IMR-90 (cell line): ENCODE results near the gene ANKHD1. TPM values are rescaled to one million over a fixed set of nuclear protein-coding genes. Genes with fewer than 3 reads are reported as not detected.

Source experiments
- ATAC-seq: fragments of 200-7000 bp; cut with Tn5 transposase; 2 replicates; pipeline ENCODE4 v1.9.1; 2020; ENCODE audit warnings: low read depth, mild to moderate bottlenecking, moderate library complexity
- BruUV-seq: library from RNA; stranded (reverse); fragments of 400-500 nt; replicated peaks from 2 replicates; lab custom pipeline; 2021; lab: Mats Ljungman, UMichigan
- CTCF ChIA-PET: fragments of 300-600 bp; formaldehyde crosslinking; extraction: SDS; loops from one replicate; lab custom pipeline; 2021; ENCODE audit warnings: antibody characterized with exemption; lab: Yijun Ruan, JAX
- POLR2A ChIA-PET: fragments of 300-600 bp; sonication (Branson Sonifier 250); formaldehyde crosslinking; loops from one replicate; lab custom pipeline; 2022; ENCODE audit warnings: antibody characterized with exemption; ENCODE audit not compliant: unreplicated experiment; lab: Charles Lee
- DNase-seq: peaks from one replicate; pipeline ENCODE4 v3.0.0; 2013
- H2AFZ ChIP-seq: replicated peaks from 2 replicates; pipeline ENCODE3; 2013; ENCODE audit warnings: low read length, mild to moderate bottlenecking; ENCODE audit not compliant: poor library complexity
- H2AK5ac ChIP-seq: 2 replicates; pipeline ENCODE4 v1.6.1; 2013; ENCODE audit warnings: low read depth, low read length, inconsistent platforms
- H2AK9ac ChIP-seq: replicated peaks from 2 replicates; pipeline ENCODE3; 2013; ENCODE audit warnings: mild to moderate bottlenecking, low read depth, low read length, moderate library complexity; ENCODE audit not compliant: poor library complexity
- H2BK120ac ChIP-seq: 2 replicates; pipeline ENCODE4 v1.6.1; 2013; ENCODE audit warnings: low read depth, low read length, inconsistent platforms
- H2BK15ac ChIP-seq: 3 replicates; pipeline ENCODE4 v1.6.1; 2013; ENCODE audit warnings: low read depth, low read length, inconsistent platforms
- H2BK20ac ChIP-seq: 2 replicates; pipeline ENCODE4 v1.6.1; 2013; ENCODE audit warnings: low read depth, mild to moderate bottlenecking, inconsistent platforms, low read length, moderate library complexity
- H2BK5ac ChIP-seq: 2 replicates; pipeline ENCODE4 v1.6.1; 2013; ENCODE audit warnings: mild to moderate bottlenecking, low read depth, low read length, inconsistent platforms; ENCODE audit not compliant: poor library complexity, severe bottlenecking
- H3K14ac ChIP-seq: replicated peaks from 2 replicates; pipeline ENCODE4 v1.6.1; 2013; ENCODE audit warnings: low read depth, low read length, inconsistent platforms
- H3K18ac ChIP-seq: 2 replicates; pipeline ENCODE4 v1.6.1; 2013; ENCODE audit warnings: low read depth, low read length, control low read depth
- H3K23ac ChIP-seq: 2 replicates; pipeline ENCODE4 v1.6.1; 2013; ENCODE audit warnings: low read depth, low read length, inconsistent platforms
- H3K27ac ChIP-seq: 2 replicates; pipeline ENCODE4 v1.5.1; 2013; ENCODE audit warnings: mild to moderate bottlenecking, control low read depth, low read length; ENCODE audit not compliant: insufficient read depth
- H3K27me3 ChIP-seq: 2 replicates; pipeline ENCODE4 v1.6.1; 2013; ENCODE audit warnings: low read length; ENCODE audit not compliant: control insufficient read depth, insufficient read depth
- H3K36me3 ChIP-seq: 2 replicates; pipeline ENCODE4 v1.6.1; 2013; ENCODE audit warnings: low read length, mixed read lengths; ENCODE audit not compliant: control insufficient read depth, insufficient read depth
- H3K4ac ChIP-seq: 2 replicates; pipeline ENCODE4 v1.6.1; 2013; ENCODE audit warnings: low read depth, low read length, inconsistent platforms
- H3K4me1 ChIP-seq: 2 replicates; pipeline ENCODE4 v1.6.1; 2013; ENCODE audit warnings: low read length, mixed read lengths; ENCODE audit not compliant: control insufficient read depth, insufficient read depth
- H3K4me2 ChIP-seq: 2 replicates; pipeline ENCODE4 v1.6.1; 2013; ENCODE audit warnings: low read depth, mild to moderate bottlenecking, control low read depth, low read length, moderate library complexity
- H3K4me3 ChIP-seq: 2 replicates; pipeline ENCODE4 v1.5.1; 2013; ENCODE audit warnings: low read depth, mild to moderate bottlenecking, control low read depth, low read length, moderate library complexity; ENCODE audit not compliant: insufficient read depth
- H3K56ac ChIP-seq: 2 replicates; pipeline ENCODE4 v1.6.1; 2013; ENCODE audit warnings: low read length, inconsistent platforms; ENCODE audit not compliant: insufficient read depth; ENCODE audit errors: extremely low read depth
- H3K79me1 ChIP-seq, 2 experiments: 2 replicates each; pipeline ENCODE4 v1.6.1; 2013; ENCODE audit warnings: low read length in 2 of 2, inconsistent platforms in 1 of 2, low read depth in 1 of 2
- H3K9ac ChIP-seq: 2 replicates; pipeline ENCODE4 v1.6.1; 2013; ENCODE audit warnings: low read depth, low read length, control low read depth
- H3K9me1 ChIP-seq: 2 replicates; pipeline ENCODE4 v1.6.1; 2013; ENCODE audit warnings: low read length, inconsistent platforms; ENCODE audit not compliant: insufficient read depth
- H3K9me3 ChIP-seq: 2 replicates; pipeline ENCODE4 v1.6.1; 2013; ENCODE audit warnings: low read length; ENCODE audit not compliant: control insufficient read depth, insufficient read depth
- H4K20me1 ChIP-seq: 2 replicates; pipeline ENCODE4 v1.6.1; 2013; ENCODE audit warnings: low read length, inconsistent platforms; ENCODE audit not compliant: insufficient read depth
- H4K5ac ChIP-seq: 2 replicates; pipeline ENCODE4 v1.6.1; 2013; ENCODE audit warnings: mild to moderate bottlenecking, low read depth, low read length, control low read depth
- H4K8ac ChIP-seq, 2 experiments: 2 replicates each; pipeline ENCODE4 v1.6.1; 2013; ENCODE audit warnings: low read depth in 2 of 2, low read length in 2 of 2, control low read depth in 1 of 2, inconsistent platforms in 1 of 2
- H4K91ac ChIP-seq: 2 replicates; pipeline ENCODE4 v1.6.1; 2013; ENCODE audit warnings: low read depth, low read length, inconsistent platforms; ENCODE audit not compliant: insufficient read depth
- BHLHE40 ChIP-seq: fragments of 150-350 bp; IDR thresholded peaks from 2 replicates; pipeline ENCODE4 v1.6.1; 2016; ENCODE audit warnings: mild to moderate bottlenecking, low read depth, low read length
- CTCF ChIP-seq: conservative IDR thresholded peaks from 2 replicates; pipeline ENCODE4 v1.5.1; 2012; ENCODE audit warnings: mild to moderate bottlenecking, low read depth, low read length, improper control_type of control experiment
- FOS ChIP-seq: fragments of 150-350 bp; IDR thresholded peaks from 2 replicates; pipeline ENCODE4 v1.6.1; 2016; ENCODE audit warnings: low read depth, low read length
- MAZ ChIP-seq: IDR thresholded peaks from 2 replicates; pipeline ENCODE4 v1.6.1; 2012; ENCODE audit warnings: low read depth, mild to moderate bottlenecking, low read length, improper control_type of control experiment, moderate library complexity, borderline replicate concordance
- MXI1 ChIP-seq: IDR thresholded peaks from 2 replicates; pipeline ENCODE4 v1.6.1; 2012; ENCODE audit warnings: low read depth, mild to moderate bottlenecking, low read length, moderate library complexity, borderline replicate concordance
- POLR2A ChIP-seq: IDR thresholded peaks from 2 replicates; pipeline ENCODE4 v1.6.1; 2012; ENCODE audit warnings: mild to moderate bottlenecking, low read depth, low read length
- RAD21 ChIP-seq: IDR thresholded peaks from 2 replicates; pipeline ENCODE4 v1.6.1; 2012; ENCODE audit warnings: low read length, improper control_type of control experiment
- USF2 ChIP-seq: fragments of 150-350 bp; IDR thresholded peaks from 2 replicates; pipeline ENCODE4 v1.6.1; 2017; ENCODE audit warnings: mild to moderate bottlenecking, antibody characterized with exemption, low read length, low read depth
- WGBS, 2 experiments: methylation state at CpG; one replicate each; pipeline versions ENCODE4 v1.1.5 to v1.1.7; 2013; ENCODE audit warnings: missing lambda C conversion rate in 2 of 2; ENCODE audit not compliant: insufficient read length in 1 of 2; ENCODE audit errors: extremely low coverage in 2 of 2; 5-methylcytosine and 5-hydroxymethylcytosine counted together
- dilution Hi-C: fragments of 300-500 bp; cut with HindIII; formaldehyde crosslinking; loops from one replicate; pipeline ENCODE4 v1.14.3; 2018; ENCODE audit warnings: low sequenced_read_pairs; ENCODE audit not compliant: unreplicated experiment
- in situ Hi-C: fragments of 300-500 bp; cut with MboI; formaldehyde crosslinking; loops from 3 replicates; pipeline ENCODE4 v1.14.3; 2019; ENCODE audit warnings: low sequenced_read_pairs, inconsistent platforms, mixed read lengths
- intact Hi-C: fragments of 100-400 bp; cut with micrococcal nuclease; formaldehyde crosslinking; loops from 2 replicates; pipeline ENCODE4 v1.10.0; 2022
- polyA plus RNA-seq, 3 experiments: library from polyadenylated mRNA; depleted of rRNA; stranded (reverse); fragments of >200 nt; gene quantifications; 2 replicates each; pipeline ENCODE4 v1.2.3, GENCODE V29; 2012; ENCODE audit warnings: low replicate concordance in 1 of 3
- total RNA-seq: library from RNA; depleted of rRNA; stranded (reverse); fragments of >200 nt; gene quantifications from 2 replicates; pipeline ENCODE4 v1.2.3, GENCODE V29; 2012

The ANKHD1 gene
- total and polyA plus RNA-seq, 2 of the 4 experiments (the other 2 are of a cell fraction): 32.1 to 36.7 TPM

- Histone ChIP-seq H3K14ac (no peak overlapping the region), H3K27ac (no peak overlapping the region), H3K4ac (no peak overlapping the region), H3K36me3 (peaks cover 23% of the 10 kb centered on the region), H3K4me1 (peaks cover 14% of the 10 kb centered on the region), H3K4me3 (no peak overlapping the region), H3K9ac (no peak overlapping the region), H3K79me1 (peaks cover 7 to 31% of the 10 kb centered on the region in 2 experiments; a peak in 3 of 4 replicates), H3K23ac (no peak overlapping the region), H2AFZ (no peak overlapping the region), H4K8ac (no peak overlapping the region), H4K5ac (no peak overlapping the region), H2AK5ac (no peak overlapping the region), H3K56ac (no peak overlapping the region), H3K4me2 (no peak overlapping the region), H4K91ac (no peak overlapping the region), H4K20me1 (peaks cover 17% of the 10 kb centered on the region), H2BK20ac (no peak overlapping the region), H3K18ac (no peak overlapping the region), H3K9me1 (0 out of 2 replicates have a peak, but pooled peaks cover 3% of the 10 kb centered on the region), H3K9me3 (no peaks in the 10 kb centered on the region), H2BK5ac (no peak overlapping the region), H2BK15ac (no peak overlapping the region), H2AK9ac (no peak overlapping the region), H3K27me3 (no peaks in the 10 kb centered on the region), H2BK120ac (no peak overlapping the region)
- no TSS peak for BruUV-seq
- no peak for DNase-seq
- in situ Hi-C loops (no loop called here), dilution Hi-C loops (no loop called here), intact Hi-C loops (no loop called here)
- WGBS, 2 experiments: 83% methylated on average over 3 of the region's 7 CpGs; no CpG with 5 or more reads in 1 of the 2 experiments
- CTCF ChIA-PET: no interaction called here
- no peak for TF ChIP-seq POLR2A
- no peak for TF ChIP-seq FOS
- no peak for TF ChIP-seq USF2
- no peak for TF ChIP-seq MXI1
- TF ChIP-seq RAD21: no peak
- TF ChIP-seq CTCF: no peak
- TF ChIP-seq BHLHE40: no peak
- TF ChIP-seq MAZ: no peak
- POLR2A ChIA-PET: no interaction called here
- ATAC-seq: no peak
Measured at GRCh38 chr5:140544986-140545385, 143.4 kb downstream of the ANKHD1 start.
